ENCODE results near the gene NCAPD3.
A peak's percentile ranks its signal among the peaks of the same experiment; 100 is the strongest.

Gene NCAPD3

GRCh38 chr11:134253188-134253993 lies 29.6 kb upstream of the NCAPD3 start, which contains the start of the genes ACAD8 and THYN1:
ACAD8 (plus strand) TSS chr11:134253568; CDS start chr11:134253601, 33 bp downstream.
THYN1 (minus strand) TSS chr11:134253352; CDS start chr11:134252882, 470 bp downstream.
- peak; percentile 98 for DNase-seq

DNA sequence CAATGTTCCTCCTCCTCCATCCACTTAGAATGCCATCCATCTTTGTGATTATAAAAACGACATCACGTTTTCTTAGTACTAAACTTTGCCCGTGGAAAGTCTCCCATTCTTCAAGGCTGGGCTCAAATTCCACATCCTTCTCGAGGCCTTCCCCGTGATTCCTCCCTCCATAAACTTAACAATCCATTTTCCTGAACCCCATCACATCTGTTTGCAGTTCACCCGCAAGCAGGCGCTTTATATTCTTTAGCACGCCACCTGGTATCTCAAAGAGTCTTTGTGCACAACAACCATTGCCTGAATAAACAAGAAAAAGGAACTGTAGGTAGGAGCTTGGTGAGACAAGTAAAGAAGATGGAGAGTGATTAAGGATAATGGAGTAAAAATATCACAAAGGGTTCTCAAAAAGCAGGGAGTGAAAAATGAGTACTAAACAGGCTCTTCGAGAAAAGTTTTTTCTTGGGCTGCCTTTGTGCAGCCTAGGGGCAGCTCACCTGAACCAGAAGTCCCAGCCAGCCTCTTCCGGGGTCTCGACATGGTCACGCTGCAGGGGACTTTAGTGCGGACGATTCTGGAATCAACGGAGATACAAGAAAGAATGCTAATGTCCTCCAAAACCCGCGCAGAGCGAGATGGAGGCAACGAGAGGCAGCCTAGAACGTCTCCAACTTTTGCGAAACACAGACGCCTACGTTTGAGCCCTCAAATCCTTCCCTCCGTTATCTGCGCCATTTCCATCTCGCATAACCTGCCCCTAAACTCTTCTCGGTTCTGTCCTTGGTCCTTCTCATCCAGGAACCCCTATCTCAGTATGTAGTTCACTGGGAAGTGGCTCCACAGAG lies 28.8 kb upstream of the NCAPD3 start:
- no peak for DNase-seq

GRCh38 chr11:134250675-134251074 lies 26.9 kb upstream of the NCAPD3 start:
- no peak for DNase-seq

DNA sequence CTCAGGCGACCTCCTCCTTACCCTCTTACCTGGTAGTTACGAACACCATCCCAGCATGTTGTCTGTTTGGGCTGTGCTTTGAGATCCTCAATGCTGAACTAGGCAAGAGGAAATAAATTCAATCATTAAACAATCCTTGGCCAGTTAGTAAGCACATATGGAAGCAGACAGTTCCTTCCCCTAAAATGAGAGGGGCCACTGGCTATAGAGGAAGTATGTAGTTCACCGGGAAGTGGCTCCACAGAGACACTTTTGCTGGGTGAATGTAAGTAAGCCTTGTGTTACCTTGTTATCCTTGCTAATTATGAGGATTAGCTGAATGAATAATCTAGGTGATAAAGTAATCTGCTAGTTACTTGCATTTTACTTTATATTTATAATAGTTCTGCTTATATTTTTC lies 26.5 kb upstream of the NCAPD3 start:
- no peak for DNase-seq

- DNase-seq: no peak
Measured at GRCh38 chr11:134248910-134249480, 25.2 kb upstream of the NCAPD3 start.

- DNase-seq: no peak
Measured at GRCh38 chr11:134246678-134247077, 22.9 kb upstream of the NCAPD3 start.

DNA sequence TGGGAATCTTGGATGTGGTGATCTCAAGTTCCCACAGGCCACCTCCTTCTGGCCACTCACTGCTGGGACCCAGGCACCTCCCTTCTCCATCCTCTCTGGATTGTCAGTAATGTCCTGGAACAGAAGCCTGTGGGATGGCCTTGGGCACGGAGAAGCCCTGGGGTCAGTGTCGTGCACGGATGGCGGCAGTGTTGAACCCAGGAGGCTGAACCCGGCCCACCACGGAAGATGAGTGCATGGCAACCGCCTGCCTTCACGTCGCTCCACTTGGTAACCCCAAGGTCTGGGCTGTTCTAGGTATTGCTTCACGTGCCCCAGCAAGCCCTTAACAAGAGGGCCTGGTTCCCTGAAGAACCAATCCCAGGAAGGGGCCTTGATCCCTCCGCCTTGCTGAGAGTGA lies 22.3 kb upstream of the NCAPD3 start:
- DNase-seq: no peak

DNA sequence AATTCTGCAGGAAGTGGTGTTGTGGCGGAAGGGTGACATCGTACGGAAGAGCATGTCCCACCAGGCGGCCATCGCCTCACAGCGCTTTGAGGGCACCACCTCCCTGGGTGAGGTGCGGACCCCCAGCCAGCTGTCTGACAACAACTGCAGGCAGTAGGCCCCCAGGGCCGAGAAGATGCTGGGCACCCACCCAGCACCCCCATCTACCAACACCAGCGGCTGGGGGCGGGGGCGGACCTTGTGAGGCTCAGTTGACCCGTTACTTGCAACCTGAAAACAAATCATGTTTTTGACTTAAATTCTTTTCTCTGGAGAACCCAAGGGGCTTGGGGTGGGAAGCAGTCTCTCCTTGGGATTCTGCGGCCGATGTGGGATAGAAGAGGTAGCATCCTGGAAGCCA lies 21.7 kb upstream of the NCAPD3 start:
- no peak for DNase-seq

DNA sequence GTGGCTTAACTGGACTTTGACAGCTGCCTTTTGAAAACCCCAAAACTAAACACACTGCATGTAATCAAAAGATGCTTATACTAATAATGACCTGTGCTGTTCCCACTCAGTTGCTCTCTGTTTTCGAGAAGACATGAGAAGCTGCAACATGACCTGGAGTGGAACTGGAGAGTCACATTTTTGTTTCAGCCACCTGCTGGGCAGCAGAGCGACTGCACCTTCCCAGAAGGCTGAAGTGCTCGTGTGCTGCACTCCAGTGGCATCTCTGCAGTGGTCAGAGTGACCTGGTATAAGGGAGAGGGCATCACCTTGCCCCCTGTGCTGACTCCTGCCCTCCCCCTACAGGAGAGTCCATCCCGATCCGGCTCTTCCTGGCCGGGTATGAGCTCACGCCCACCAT lies 20.8 kb upstream of the NCAPD3 start:
- peak; percentile 62 for DNase-seq

- DNase-seq: no peak
Measured at GRCh38 chr11:134243913-134244312, 20.1 kb upstream of the NCAPD3 start.

DNA sequence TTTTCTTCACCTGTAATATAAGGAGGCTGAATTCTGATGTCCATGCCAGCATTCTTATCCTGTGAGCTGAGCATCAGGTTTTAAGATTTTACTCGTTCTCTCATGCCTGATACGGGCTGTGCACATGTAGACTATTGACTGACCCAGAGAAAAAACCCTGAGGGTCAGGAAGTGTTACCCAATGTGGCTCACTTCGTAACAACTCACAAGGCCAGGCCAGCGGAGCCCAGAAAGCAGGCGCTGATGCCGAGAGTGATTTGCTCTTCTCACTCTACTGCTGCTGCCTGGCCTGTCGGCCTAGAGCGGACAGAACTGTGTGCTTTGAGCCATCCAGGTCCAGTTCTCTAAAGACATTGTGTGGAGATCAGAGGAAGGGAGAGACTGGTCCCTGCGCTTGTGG lies 18.6 kb upstream of the NCAPD3 start:
- DNase-seq: peak; percentile 52

GRCh38 chr11:134240592-134240991 lies 16.8 kb upstream of the NCAPD3 start:
- DNase-seq: peak; percentile 16

DNA sequence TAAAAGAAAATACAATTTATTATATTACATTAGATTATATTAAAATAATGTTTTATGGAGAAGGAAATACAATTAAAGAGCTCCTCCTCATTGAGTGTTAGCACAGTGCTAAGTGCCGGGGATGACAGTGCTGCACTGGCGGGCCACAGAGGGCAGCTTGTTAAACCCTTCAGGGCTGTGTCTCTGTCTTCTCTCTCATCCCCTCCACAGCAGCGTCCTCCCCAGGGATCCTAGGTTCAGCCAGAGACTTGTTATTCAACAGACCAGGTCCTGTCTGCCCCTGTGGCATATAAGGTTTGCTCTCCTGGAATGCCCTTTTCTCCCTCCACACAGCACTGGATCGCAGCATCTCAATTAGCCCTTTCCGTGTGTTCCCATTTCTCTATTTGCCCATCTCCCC lies 15.2 kb upstream of the NCAPD3 start:
- peak; percentile 36 for DNase-seq

- DNase-seq: peak; percentile 68
Measured at GRCh38 chr11:134237557-134237922, 13.8 kb upstream of the NCAPD3 start.

- peak; percentile 79 for DNase-seq
Measured at GRCh38 chr11:134236834-134237556, 13.2 kb upstream of the NCAPD3 start.

DNA sequence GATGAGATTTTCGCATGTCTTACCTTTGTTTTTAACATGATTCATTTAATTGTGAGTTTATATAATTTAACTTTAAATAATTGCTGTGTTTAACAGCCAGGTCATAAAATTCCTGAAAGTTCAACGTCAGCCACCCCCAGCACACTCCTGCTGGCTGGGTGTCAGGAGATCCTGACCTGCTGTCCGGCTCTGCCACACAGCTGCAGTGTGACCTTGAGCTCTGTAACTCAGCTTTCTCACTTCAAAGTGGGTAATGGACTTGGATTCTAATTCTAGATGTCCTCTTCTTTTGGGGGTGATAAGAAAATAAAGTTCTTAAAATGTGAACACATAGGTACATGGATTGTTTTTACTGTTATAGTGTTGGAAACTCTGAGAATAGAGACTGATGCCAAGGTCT lies 11.6 kb upstream of the NCAPD3 start:
- no peak for DNase-seq

DNA sequence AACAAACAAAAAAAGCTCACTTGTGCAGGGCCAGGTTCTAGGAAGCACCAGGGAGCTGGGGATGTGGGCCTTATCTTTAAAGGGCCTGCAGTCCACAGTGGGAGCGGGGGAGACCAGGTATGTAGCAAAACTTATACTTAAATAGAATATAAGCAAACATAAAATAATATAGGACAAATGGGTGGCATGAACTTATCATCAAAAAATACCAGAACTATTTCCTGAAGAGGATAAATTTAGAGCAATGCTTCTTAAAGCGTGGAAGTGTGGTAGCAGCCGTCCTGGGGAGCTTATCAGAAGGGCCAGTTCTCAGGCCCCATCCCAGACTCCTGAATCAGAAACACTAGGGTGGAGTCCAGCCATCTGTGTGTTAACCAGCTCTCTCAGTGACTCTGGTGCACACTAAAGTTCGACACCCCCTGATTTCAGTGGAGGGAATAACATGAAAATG lies 10.0 kb upstream of the NCAPD3 start:
- no peak for DNase-seq

DNA sequence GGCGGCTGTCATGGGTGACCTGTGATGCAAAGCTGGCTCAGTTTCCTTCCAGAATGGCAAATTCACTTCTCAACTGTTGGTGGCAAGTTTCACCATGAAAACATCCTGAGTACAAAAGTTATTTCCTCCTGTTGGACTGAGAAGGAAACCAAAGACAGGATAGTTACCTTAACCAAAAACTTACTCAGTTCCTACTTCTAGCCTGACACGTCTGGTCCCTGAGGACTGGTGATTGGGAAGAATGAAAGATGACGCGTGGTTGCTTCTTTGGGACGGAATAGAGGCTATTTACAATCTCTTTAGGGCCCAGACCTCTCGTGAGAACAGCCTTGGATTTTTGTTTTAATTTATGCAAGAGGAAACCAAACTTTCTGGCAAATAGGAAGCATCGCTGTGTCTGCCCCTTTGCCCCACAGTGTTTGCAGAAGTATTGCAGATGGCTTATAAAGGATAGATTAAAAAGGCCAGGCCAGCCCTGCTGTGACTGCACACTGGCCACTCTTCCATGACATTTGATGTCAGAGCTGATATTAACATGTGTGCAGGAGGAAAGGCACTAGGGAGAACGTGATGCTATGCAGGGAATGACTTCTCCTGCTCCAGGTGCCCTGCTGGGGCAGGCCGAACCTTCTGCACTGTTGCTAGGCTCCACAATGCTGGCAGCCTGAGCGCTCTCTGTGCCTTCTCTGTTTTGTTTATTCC lies 8.3 kb upstream of the NCAPD3 start:
- DNase-seq: peak; percentile 32

DNA sequence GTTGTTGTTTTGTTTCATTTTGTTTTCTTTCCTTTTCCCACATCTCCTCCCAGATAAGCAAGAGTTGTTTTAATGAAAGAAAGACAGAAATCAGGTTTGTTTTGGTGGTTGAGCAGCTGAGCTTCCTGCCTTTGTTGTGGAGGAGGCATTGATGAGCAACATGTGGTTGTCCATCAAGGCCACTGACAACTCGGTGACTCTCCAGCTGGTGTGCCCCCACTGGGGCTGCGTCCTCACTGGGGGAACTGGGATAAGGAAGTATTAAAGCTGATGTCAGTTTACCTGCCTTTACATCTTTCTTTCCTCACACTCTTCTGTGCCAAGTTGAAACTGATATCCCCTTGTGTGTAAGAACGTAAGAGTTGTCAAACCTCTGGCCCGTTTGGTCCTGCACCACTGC lies 6.6 kb upstream of the NCAPD3 start:
- DNase-seq: peak; percentile 35

- peak; percentile 50 for DNase-seq
Measured at GRCh38 chr11:134229126-134229790, 5.5 kb upstream of the NCAPD3 start.

GRCh38 chr11:134228625-134229024 lies 4.9 kb upstream of the NCAPD3 start:
- peak; percentile 32 for DNase-seq

Measured in islet precursor cell (in vitro differentiated cells).